Smooth muscle cell of bladder (primary cell): Measurements from ENCODE around the gene GABRB1. TPM values are rescaled to one million over a fixed set of nuclear protein-coding genes. Genes with fewer than 3 reads are reported as not detected.

Experiments
- total RNA-seq: library from RNA; depleted of rRNA; stranded (reverse); fragments of >200 nt; gene quantifications from 2 replicates; pipeline ENCODE4 v1.2.3, GENCODE V29; 2014

GABRB1 gene
- total RNA-seq = 0.18 TPM in 1 of 2 replicates, not detected in the other

GRCh38 chr4:47031011-47031678 lies at the start of gene GABRB1:
TSS of gene GABRB1 (plus strand) at chr4:47031567.

DNA sequence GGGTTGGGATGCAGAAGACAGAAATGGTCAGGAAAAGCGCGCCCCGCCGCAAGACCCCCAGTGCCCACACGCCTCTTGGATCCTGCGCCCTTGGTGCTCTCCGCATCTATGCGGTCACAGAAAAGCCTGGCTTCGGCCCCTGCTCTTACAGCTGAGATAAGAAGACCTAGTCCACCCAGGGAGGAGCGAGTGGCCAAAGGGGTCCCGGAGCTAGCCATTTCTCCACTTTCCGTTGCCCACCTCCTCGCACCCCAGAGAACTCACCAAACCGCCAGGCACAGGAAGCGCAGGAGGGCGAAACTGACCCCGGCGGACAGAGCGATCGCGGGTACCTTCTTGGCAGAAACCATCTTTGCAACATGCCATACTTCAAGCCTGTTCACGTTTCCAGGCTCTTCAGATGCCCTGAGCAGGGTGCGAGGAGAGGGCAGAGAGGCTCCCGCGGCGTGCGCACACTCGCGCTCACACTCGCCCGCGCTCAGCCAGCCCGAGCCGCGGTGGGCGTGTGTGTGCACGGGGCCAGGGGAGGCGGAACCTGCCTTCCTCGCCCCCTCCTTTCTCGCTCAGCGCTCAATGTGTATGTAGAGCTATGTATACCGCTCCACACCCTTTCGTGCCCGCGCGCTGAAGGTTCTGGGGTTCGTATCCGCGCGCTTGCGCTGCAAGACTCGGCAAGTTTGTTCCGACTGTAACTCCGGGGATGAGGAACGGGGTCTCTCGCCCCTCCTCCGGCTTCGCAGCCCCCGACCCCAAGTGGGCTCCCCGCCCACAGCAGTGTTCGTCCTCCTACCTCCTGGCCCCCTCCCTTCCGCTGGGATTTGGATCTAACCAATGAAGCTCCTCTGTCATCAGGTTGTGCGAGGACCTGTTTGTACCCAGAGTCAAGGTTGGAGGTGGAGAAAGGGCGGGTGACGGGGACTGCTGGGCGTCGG lies 38.0 kb upstream of the GABRB1 start, which contains the start of gene GABRA4:
Gene GABRA4, minus strand, starts transcription at position 507 of the 932 bp plus-strand sequence. Its CDS starts 157 bp downstream, at position 350.

GRCh38 chr4:47463235-47463956 lies 432.0 kb downstream of the GABRB1 start, which contains the start of gene COMMD8:
TSS of gene COMMD8 (minus strand) at chr4:47463702. CDS start at chr4:47463651, 51 bp downstream.

Other genes starting within 250 kb of the GABRB1 start
- gene COX7B2, start 122.3 kb upstream of the GABRB1 start, total RNA-seq = not detected in 2 replicates
- gene GABRA4, start 38.0 kb upstream of the GABRB1 start, total RNA-seq = not detected in 2 replicates